HFF-Myc (cell line): ENCODE results near the gene ZSCAN10.

ENCODE experiments used
- DNase-seq: peaks from one replicate; pipeline ENCODE4 v3.0.0-alpha.2; 2011; ENCODE audit warnings: low read depth; ENCODE audit errors: extremely low read depth
- H3K4me3 ChIP-seq: replicated peaks from 2 replicates; pipeline ENCODE4 v1.5.1; 2011; ENCODE audit warnings: low read depth, mild to moderate bottlenecking, control low read depth, low read length
- TF ChIP-seq, protein P1 (sequence below): IDR thresholded peaks from 2 replicates; pipeline ENCODE4 v1.5.1; 2012; ENCODE audit warnings: mild to moderate bottlenecking, low read depth, low read length, control low read depth; ENCODE audit errors: missing control alignments

Gene ZSCAN10

DNA sequence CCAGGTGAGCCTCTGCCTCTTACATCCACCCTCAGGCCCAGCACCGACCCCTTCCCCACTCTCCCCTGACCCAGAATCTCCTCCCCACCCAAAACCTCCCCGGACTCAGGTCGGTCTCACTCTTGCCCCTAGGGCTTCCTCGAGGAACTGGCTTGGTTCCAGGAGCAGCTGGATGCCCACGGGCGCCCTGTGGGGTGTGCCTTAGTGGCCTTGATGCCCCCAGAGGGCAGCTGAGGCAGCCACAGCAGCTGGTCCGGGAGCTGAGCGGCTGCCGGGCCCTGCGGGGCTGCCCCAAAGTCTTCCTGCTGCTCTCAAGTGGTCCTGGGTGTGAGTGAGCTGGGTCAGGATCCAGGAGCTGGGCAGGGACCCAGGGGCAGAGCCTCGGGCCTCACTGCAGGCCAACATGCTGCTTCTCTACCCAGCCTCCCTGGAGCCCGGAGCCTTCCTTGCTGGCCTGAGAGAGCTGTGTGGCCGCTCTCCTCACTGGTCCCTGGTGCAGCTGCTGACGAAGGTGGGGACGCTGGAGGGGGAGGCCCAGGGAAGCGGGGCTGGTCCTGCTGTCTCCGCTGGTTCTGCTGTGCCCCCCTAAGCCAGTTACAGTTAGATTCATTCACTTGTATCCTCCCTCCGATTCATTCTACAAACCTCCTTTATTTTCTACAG, 45.4 kb upstream of the ZSCAN10 start:
- DNase-seq = no peak
- no peak overlapping the region for H3K4me3 ChIP-seq
- TF ChIP-seq, protein P1, sequence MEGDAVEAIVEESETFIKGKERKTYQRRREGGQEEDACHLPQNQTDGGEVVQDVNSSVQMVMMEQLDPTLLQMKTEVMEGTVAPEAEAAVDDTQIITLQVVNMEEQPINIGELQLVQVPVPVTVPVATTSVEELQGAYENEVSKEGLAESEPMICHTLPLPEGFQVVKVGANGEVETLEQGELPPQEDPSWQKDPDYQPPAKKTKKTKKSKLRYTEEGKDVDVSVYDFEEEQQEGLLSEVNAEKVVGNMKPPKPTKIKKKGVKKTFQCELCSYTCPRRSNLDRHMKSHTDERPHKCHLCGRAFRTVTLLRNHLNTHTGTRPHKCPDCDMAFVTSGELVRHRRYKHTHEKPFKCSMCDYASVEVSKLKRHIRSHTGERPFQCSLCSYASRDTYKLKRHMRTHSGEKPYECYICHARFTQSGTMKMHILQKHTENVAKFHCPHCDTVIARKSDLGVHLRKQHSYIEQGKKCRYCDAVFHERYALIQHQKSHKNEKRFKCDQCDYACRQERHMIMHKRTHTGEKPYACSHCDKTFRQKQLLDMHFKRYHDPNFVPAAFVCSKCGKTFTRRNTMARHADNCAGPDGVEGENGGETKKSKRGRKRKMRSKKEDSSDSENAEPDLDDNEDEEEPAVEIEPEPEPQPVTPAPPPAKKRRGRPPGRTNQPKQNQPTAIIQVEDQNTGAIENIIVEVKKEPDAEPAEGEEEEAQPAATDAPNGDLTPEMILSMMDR = no peak

DNA sequence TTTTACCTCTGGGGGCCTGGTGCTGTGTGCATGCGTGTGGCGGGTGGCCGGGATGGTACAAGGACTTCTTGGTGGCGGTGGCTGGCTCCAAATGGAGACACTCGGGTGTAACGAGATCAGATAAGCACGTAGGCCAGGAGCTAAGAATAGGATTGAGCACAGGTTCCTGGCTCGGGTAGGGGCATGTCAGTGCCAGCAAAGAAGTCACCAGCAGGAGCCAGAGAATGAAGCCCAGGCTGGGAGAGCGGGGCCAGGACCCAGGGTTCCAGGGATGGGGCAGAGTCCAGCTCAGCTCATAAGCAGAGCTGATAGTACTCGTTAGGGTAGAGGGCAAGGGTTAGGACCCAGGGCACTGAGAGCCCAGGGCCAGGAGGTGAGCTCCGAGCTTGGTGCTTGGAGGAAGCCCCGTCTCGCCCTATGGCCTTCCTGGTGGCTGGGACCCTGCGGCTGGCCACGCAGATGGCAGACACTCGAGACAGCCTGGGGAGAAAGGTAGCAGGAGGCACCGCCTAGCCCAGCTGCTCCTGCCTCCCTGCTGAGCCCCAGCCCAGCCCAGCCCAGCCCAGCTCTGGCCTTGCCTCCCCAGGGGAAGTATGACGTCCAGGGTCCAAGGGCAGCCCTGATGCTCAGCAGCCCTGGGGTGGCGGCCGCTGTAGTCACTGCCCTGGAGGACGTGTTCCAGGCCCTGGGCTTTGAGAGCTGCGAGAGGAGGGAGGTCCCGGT, 44.7 kb upstream of the ZSCAN10 start:
- TF ChIP-seq, protein P1 = no peak
- no peak for DNase-seq
- H3K4me3 ChIP-seq = no peak overlapping the region

DNA sequence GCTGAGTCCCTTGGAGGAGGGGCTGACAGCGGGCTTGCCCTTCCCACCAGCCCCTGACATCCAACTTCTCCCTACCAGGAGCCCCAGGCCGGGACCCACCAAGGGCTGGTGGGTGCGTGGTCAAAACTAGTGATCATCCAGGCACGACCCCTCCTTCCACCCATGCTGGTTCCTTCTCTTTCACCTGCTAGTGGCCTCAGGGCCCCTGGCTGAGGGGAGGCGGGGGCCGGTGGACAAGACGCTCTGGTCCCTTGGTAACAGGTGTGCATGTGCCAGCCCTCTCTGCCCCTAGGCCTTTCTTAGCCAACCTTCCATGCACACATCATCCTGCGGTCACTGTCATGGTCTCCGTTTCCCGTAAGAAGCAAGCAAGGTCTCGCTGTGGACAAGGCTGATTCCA, 44.1 kb upstream of the ZSCAN10 start:
- H3K4me3 ChIP-seq = no peak overlapping the region
- no peak for DNase-seq
- TF ChIP-seq, protein P1 = no peak

GRCh38 chr16:3142770-3143169, 43.7 kb upstream of the ZSCAN10 start:
- no peak for DNase-seq
- TF ChIP-seq, protein P1 = no peak
- no peak overlapping the region for H3K4me3 ChIP-seq

GRCh38 chr16:3142327-3142726, 43.2 kb upstream of the ZSCAN10 start:
- H3K4me3 ChIP-seq = no peak overlapping the region
- no peak for DNase-seq
- TF ChIP-seq, protein P1 = no peak

GRCh38 chr16:3141781-3142311, 42.8 kb upstream of the ZSCAN10 start:
- DNase-seq = no peak
- TF ChIP-seq, protein P1 = no peak
- H3K4me3 ChIP-seq = no peak overlapping the region
